ENCODE data around the gene ANKRA2.

Gene ANKRA2

DNA sequence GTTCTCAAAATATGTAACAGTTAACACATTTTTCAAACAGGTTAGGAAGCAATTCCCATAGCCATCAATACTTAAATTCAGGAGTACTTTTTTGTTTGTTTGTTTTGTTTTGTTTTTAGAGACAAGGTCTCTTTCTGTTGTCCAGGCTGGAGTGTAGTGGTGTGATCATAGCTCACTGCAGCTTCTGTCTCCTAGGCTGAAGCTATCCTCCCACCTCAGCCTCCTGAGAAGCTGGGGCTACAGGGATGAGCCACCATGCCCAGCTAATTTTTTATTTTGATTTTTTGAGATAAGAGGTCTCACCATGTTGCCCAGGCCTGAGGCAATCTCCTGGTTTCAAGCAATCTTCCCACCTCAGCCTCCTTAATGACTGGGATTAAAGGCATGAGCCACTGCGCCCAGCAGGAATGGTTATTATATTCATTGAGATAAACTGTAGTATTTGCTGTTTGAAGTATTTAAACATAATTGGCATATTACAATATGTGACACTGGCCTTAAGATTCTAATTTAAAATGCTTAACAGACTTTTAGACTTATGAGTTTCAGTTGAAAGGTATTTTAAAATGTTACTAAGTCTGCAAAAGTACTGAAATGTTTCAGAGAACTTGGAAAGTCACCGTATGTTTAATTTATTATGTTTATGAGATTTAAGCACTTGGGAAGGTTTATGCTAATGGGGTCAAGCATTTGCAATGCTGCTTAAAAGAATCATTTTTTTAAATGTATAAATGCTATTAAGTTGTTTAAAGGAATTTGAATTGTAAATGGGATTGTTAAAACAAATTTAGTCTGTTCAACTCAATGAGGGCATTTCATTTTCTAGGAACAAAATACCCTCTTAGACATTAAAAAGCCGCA lies 17.1 kb upstream of the ANKRA2 start:
- Mint-ChIP-seq H3K27ac (no peak overlapping the region), H3K4me3 (no peak overlapping the region), H3K27me3 (no peaks in the 10 kb centered on the region), H3K9me3 (no peaks in the 10 kb centered on the region), H3K4me1 (no peaks in the 10 kb centered on the region), H3K36me3 (peaks cover 14% of the 10 kb centered on the region)
- ATAC-seq (ENCODE audit: low read depth): no peak
- DNase-seq (ENCODE audit: low spot score in 2 of 2): no peak

DNA sequence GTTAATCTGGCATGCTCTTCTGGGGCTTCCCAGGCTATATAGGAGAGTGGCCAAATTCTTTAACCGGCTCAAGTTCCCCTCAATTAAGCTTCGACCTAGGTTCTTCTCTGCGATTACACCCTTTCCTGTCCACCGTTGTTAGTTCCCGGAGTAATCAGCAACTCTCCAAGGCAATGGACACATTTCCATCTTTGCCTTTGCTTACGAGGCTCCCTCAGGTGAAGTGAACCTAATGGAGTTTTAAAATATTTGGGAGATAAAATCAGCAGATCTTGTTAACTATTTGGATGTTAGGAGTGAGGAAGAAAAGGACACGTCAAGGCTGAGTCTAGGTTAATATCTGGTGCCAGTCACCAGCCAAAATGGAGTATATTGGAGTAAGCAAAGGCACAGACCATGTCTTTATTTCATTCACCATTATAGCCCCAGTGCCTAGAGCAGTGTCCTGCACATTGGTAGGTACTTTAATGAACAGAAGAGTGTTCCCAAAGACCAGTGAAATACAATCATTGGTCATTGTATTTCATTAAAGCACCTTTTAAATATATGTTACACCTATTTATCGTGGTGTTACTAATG lies 619 bp upstream of the ANKRA2 start:
- Mint-ChIP-seq H3K4me1 (peaks cover 20% of the 10 kb centered on the region), H3K36me3 (peaks cover 11% of the 10 kb centered on the region), H3K9me3 (no peaks in the 10 kb centered on the region), H3K27ac (peak overlapping the region; percentile 97), H3K27me3 (no peaks in the 10 kb centered on the region), H3K4me3 (peak overlapping the region; percentile 92)
- ATAC-seq (ENCODE audit: low read depth) (peak; percentile 37), DNase-seq (ENCODE audit: low spot score in 2 of 2) (peak in 1 of 2 donors; percentile 1)

DNA sequence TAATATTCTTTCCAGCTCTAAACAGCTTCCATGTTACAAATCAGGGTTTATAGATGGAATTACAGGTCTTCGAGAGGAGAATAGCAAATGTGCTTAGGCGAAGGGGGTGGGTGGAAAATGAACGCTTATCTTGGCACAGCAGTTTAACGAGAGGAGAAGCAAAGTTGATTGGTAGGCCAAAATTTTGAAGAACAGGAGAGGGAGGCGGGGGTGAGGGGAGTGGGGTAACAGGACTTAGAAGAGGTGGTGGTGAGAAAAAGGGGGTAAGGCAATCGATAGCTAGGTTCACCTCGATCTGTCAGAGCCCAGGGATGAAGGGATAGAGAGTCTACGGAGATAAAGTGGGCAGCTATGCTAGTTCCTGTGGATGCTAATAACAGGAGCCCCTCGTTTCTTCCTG lies 764 bp downstream of the ANKRA2 start:
- Mint-ChIP-seq H3K27me3 (no peaks in the 10 kb centered on the region), H3K9me3 (no peaks in the 10 kb centered on the region), H3K4me1 (peaks cover 22% of the 10 kb centered on the region), H3K4me3 (peak overlapping the region; percentile 92), H3K36me3 (peaks cover 9% of the 10 kb centered on the region), H3K27ac (peak overlapping the region; percentile 97)
- ATAC-seq (ENCODE audit: low read depth) (no peak), DNase-seq (ENCODE audit: low spot score in 2 of 2) (no peak)

DNA sequence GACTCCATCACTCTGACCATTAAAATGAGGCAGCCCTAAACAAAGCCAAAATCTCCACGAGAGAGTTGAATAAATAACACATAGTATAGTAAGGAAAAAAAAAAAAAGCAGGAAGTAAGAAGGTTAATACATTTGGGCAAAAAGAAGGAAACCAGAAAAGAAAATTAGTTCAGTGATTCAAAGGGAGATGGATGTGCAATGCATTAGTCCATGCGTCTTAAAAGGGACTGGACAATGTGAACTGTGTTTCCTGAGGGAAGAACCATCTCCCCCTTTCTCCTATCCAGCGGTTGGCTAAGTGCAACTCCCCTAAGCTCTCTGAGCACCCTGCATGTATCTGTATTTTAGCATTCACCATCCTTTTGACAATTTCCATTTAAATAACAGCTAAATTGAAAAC lies 1.4 kb downstream of the ANKRA2 start:
- no peaks in the 10 kb centered on the region for H3K9me3 Mint-ChIP-seq
- ATAC-seq (ENCODE audit: low read depth): no peak
- no peaks in the 10 kb centered on the region for H3K27me3 Mint-ChIP-seq
- H3K27ac Mint-ChIP-seq: peak overlapping the region; percentile 86
- H3K36me3 Mint-ChIP-seq: peaks cover 9% of the 10 kb centered on the region
- peaks cover 22% of the 10 kb centered on the region for H3K4me1 Mint-ChIP-seq
- peak overlapping the region; percentile 70 for H3K4me3 Mint-ChIP-seq
- no peak for DNase-seq (ENCODE audit: low spot score in 2 of 2)

DNA sequence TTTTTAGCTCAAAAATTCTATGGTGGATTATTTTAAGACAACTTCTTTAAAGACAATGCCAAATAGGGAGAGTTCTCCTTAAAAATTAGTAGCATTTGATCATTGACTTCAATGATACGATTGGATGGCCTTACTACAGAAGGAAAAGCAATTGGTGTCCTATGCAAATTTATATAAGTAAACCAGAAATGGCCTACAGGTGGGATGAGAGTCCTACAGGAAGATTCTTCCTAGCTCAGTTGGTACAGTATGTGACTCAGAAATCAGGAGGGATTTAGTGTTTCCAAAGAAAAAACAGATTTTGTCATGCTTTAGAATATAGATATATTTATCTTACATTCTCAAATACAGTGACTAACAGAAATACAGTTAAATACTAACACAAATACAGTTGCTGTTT lies 6.5 kb downstream of the ANKRA2 start:
- peaks cover 8% of the 10 kb centered on the region for H3K4me1 Mint-ChIP-seq
- no peak overlapping the region for H3K27ac Mint-ChIP-seq
- peaks cover 21% of the 10 kb centered on the region for H3K36me3 Mint-ChIP-seq
- no peak overlapping the region for H3K4me3 Mint-ChIP-seq
- no peaks in the 10 kb centered on the region for H3K9me3 Mint-ChIP-seq
- ATAC-seq (ENCODE audit: low read depth) (no peak), DNase-seq (ENCODE audit: low spot score in 2 of 2) (no peak)
- H3K27me3 Mint-ChIP-seq: no peaks in the 10 kb centered on the region

DNA sequence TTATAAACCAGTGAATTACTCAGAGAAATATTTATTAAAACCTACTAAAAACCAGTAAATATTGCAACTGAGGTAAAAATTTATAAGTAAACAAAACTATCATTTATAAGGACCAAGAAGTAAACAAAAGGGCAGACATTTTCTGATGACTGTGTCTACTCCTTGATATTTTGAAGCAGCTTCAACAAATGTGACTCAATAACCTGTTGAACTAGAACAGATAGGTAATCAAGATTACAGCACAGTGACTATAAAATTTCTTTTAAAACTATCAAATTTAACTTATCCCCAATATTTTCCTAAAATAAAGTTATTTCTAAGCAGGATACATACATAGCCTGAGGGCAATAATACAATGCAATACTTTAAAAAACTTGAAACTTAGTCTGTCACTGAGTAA lies 12.8 kb downstream of the ANKRA2 start:
- Mint-ChIP-seq H3K9me3 (no peaks in the 10 kb centered on the region), H3K36me3 (peaks cover 19% of the 10 kb centered on the region), H3K27me3 (no peaks in the 10 kb centered on the region), H3K4me3 (no peak overlapping the region), H3K27ac (no peak overlapping the region), H3K4me1 (no peaks in the 10 kb centered on the region)
- ATAC-seq (ENCODE audit: low read depth): no peak
- no peak for DNase-seq (ENCODE audit: low spot score in 2 of 2)

DNA sequence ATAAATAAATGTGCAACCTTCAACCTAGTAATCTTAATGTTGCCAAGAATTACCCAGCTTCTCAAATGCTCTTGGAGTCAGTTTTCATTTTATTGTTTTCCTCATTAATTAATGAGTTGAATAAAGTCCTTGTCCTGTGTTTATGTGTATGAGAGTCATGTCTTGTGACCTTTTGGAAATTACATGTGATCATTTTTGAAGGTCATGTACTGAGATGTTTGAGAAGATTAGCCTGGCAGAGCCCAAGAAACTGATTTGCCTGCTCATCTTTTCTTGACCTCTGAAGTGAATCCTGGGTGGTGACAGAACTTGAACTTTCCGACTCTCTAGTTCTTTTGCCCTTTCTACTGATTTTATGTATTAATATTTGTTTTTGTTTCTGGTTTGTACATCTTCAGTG lies 15.4 kb downstream of the ANKRA2 start:
- H3K4me1 Mint-ChIP-seq: no peaks in the 10 kb centered on the region
- no peaks in the 10 kb centered on the region for H3K9me3 Mint-ChIP-seq
- no peak overlapping the region for H3K27ac Mint-ChIP-seq
- DNase-seq (ENCODE audit: low spot score in 2 of 2) (no peak), ATAC-seq (ENCODE audit: low read depth) (no peak)
- peaks cover 17% of the 10 kb centered on the region for H3K36me3 Mint-ChIP-seq
- no peak overlapping the region for H3K4me3 Mint-ChIP-seq
- no peaks in the 10 kb centered on the region for H3K27me3 Mint-ChIP-seq

DNA sequence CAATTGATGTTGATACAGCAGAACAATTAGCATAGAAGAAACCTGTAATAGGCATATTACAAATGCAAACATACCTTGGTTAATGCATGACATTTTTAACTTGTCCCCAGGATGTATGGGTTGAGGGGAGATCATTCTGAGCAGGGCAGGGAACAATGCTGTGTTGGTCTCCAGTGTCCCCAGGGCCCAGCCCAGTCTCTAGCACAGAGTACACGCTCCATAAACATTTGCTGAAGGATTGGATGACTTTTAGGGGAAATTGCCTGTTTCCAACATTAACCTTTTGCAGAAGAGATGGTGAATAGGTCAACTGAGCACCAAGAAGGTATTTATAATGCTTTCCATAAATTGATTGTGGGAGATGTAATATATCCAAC lies 20.0 kb downstream of the ANKRA2 start:
- ATAC-seq (ENCODE audit: low read depth): no peak
- Mint-ChIP-seq H3K4me3 (no peak overlapping the region), H3K9me3 (no peaks in the 10 kb centered on the region), H3K4me1 (no peaks in the 10 kb centered on the region), H3K36me3 (no peaks in the 10 kb centered on the region), H3K27ac (no peak overlapping the region), H3K27me3 (peaks cover 5% of the 10 kb centered on the region)
- DNase-seq (ENCODE audit: low spot score in 2 of 2): no peak

DNA sequence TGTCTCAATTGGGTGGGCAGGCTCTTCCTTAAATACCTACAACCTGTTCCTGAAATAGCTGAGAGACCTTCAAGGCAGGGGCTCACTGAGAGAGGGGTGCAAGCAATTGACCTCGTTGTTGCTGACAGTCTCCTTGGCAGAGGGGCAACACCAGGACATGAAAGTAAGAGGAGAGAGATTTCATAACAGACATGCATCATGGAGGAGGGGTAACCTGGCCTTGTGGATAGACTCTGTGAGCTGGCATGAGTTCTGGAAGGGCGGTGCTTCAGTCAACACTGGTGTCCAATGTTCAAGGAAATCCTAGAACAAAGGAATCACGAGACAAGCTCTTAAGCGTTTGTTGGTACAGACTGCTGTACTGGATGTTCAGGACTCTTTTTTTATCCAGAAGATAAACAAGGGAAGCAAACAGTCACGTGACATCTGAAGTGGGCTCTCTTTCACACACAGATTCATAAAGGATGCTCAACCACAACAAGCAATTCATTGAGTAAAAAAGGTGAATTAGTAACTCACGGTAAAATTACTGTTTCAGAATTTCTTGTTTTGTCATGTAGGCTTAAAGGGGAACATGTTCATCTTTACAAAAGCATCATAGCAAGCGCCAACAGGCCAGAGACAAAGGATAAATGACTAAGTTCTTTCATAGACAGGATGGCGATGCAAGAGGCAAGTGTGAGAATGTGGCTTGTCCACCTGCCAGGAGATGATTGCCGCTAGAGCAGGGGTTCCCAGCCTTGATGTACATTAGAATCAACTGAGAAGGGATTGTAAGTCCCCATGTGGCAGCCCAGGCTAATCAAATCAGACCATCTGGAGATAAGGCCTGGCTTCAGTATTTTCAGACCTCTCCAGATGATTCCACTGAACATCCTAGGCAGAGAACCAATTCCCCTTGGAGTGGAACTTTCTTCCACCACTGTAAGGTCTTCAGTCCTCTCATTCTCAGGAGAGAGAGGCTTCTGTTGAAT lies 20.7 kb downstream of the ANKRA2 start:
- ATAC-seq (ENCODE audit: low read depth) (no peak), DNase-seq (ENCODE audit: low spot score in 2 of 2) (no peak)
- H3K27ac Mint-ChIP-seq: no peak overlapping the region
- no peaks in the 10 kb centered on the region for H3K4me1 Mint-ChIP-seq
- H3K36me3 Mint-ChIP-seq: no peaks in the 10 kb centered on the region
- H3K9me3 Mint-ChIP-seq: no peaks in the 10 kb centered on the region
- H3K4me3 Mint-ChIP-seq: no peak overlapping the region
- H3K27me3 Mint-ChIP-seq: peaks cover 8% of the 10 kb centered on the region

DNA sequence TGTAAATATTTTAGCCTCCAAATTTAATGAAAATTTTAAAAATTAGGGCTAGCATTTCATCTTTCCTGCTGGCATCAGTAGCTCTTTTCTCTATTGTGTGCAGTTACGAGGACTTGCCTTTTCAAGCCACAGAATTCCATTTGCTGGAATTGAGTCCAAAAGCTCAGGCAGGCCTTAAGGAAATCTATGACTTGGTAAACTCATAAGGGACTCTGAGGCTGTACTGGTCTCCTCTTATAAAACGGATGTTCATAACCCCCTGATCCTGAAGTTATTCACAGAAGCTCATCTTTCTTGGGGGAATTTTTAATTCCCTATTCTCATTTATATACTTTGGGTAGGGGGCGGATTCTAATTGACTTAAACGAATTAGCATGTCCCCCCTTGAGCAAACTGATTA lies 23.4 kb downstream of the ANKRA2 start:
- Mint-ChIP-seq H3K9me3 (no peaks in the 10 kb centered on the region), H3K27me3 (peaks cover 8% of the 10 kb centered on the region), H3K4me3 (no peak overlapping the region), H3K36me3 (no peaks in the 10 kb centered on the region), H3K4me1 (no peaks in the 10 kb centered on the region), H3K27ac (no peak overlapping the region)
- DNase-seq (ENCODE audit: low spot score in 2 of 2) (no peak), ATAC-seq (ENCODE audit: low read depth) (no peak)

DNA sequence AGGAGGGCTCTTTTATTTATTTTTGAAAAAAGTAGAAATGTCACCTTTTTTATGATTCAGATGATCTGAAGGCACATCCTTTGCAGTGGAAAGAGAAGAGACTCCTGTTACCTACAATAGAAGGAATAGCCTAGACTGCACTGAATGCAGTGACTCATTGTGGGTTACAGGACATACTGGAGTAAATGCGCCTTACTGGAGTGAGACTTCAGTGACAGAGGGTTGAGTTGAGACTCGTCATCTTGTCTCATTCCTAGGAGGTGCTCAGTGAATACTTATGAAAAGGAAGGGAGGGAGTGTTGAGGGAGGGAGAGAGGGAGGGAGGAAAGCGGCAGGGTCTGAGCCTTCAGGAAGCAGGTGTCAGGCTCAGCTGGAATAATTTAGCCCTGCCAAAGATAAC lies 25.2 kb downstream of the ANKRA2 start:
- H3K4me1 Mint-ChIP-seq: peaks cover 3% of the 10 kb centered on the region
- DNase-seq (ENCODE audit: low spot score in 2 of 2) (no peak), ATAC-seq (ENCODE audit: low read depth) (no peak)
- no peaks in the 10 kb centered on the region for H3K9me3 Mint-ChIP-seq
- no peaks in the 10 kb centered on the region for H3K36me3 Mint-ChIP-seq
- H3K27me3 Mint-ChIP-seq: peaks cover 11% of the 10 kb centered on the region
- no peak overlapping the region for H3K4me3 Mint-ChIP-seq
- H3K27ac Mint-ChIP-seq: no peak overlapping the region

DNA sequence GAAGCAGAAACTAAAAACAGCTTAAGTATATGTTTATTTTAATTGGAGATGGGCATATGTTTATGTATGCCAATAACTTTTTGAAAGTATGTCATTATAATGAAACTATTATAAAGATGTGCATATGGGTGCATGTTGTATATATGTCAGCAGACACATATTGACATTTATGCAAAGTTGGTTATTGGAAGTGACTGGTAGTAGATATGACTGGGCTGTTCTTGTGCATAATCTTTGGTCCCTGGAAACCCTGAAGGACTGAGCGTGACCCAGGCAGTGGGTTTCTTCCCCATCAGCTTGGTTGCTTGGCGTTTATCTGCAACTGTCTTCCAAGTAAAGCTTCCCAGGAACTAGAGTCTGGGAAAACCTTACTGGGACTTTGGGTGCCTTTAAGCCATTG lies 25.7 kb downstream of the ANKRA2 start:
- ATAC-seq (ENCODE audit: low read depth): no peak
- Mint-ChIP-seq H3K4me3 (no peak overlapping the region), H3K36me3 (no peaks in the 10 kb centered on the region), H3K27me3 (peaks cover 11% of the 10 kb centered on the region), H3K9me3 (no peaks in the 10 kb centered on the region), H3K27ac (no peak overlapping the region), H3K4me1 (peaks cover 3% of the 10 kb centered on the region)
- DNase-seq (ENCODE audit: low spot score in 2 of 2): no peak

DNA sequence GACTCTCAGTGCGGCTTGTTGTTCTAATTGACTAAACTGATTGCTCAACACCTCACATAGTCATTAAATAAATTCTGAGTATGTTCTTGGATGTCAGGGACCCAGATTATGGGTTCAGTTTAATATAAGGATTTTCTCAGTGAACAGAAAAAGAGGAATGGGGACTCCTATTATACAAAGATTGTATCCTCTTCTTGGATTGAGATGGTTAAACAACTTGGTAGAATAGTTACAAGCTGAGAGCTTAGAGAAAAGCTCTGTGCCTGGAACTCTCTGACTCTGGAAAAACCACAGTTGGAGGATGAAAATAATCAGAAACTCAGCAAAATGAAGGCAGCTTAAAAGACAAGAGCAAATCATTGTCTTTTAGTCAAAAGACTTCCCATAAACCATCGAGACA lies 30.5 kb downstream of the ANKRA2 start:
- H3K27me3 Mint-ChIP-seq: peaks cover 9% of the 10 kb centered on the region
- ATAC-seq (ENCODE audit: low read depth) (no peak), DNase-seq (ENCODE audit: low spot score in 2 of 2) (no peak)
- H3K36me3 Mint-ChIP-seq: no peaks in the 10 kb centered on the region
- no peaks in the 10 kb centered on the region for H3K9me3 Mint-ChIP-seq
- H3K4me1 Mint-ChIP-seq: peaks cover 3% of the 10 kb centered on the region
- H3K4me3 Mint-ChIP-seq: no peak overlapping the region
- no peak overlapping the region for H3K27ac Mint-ChIP-seq

DNA sequence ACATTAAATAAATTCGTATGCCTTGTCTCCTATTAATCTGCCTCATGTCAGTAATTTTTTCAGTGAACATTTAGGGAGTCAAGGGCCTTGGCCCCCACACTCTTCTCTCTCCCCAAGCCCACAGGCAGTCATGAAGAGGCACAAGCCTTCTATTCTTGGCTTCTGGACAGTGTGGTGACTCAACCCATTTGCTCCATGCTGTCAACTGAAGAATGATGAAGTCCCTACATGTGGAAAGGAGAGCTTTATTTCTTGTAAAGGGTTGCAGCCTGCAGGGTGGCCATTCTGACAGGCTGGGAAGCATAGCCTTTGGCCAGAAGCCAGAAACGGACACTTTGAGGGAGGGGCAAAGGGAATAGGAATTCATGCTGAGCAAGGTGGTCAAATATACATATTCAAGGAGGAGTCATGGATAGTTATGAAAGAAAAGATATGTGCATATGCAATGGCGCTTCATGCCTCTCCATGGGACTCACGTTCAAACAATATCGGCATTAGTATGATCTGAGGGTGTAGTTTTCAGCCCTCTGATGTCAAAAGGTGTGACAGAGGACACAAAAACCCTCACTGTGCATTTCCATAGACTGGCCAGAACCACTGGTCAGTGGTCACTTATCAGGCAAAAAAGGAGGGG lies 31.3 kb downstream of the ANKRA2 start:
- Mint-ChIP-seq H3K36me3 (no peaks in the 10 kb centered on the region), H3K9me3 (no peaks in the 10 kb centered on the region), H3K4me3 (no peak overlapping the region), H3K27me3 (peaks cover 9% of the 10 kb centered on the region), H3K27ac (no peak overlapping the region), H3K4me1 (peaks cover 3% of the 10 kb centered on the region)
- no peak for DNase-seq (ENCODE audit: low spot score in 2 of 2)
- no peak for ATAC-seq (ENCODE audit: low read depth)
